Suprapubic skin (tissue), 4 donors: ENCODE results near the gene EYS. TPM values are rescaled to one million over a fixed set of nuclear protein-coding genes. Genes with fewer than 3 reads are reported as not detected.

ENCODE experiments used
- DNase-seq, 2 donors: peaks; one replicate each; pipeline ENCODE4 v3.0.0-alpha.2; 2019; ENCODE audit warnings: low spot score in 2 of 2
- H3K27ac ChIP-seq: fragments of 200-600 bp; sonication (generic); one replicate; pipeline ENCODE4 v1.5.1; 2019
- H3K27me3 ChIP-seq: fragments of 200-600 bp; sonication (generic); one replicate; pipeline ENCODE4 v1.5.1; 2019
- H3K36me3 ChIP-seq: fragments of 200-600 bp; sonication (generic); one replicate; pipeline ENCODE4 v1.5.1; 2019
- H3K4me1 ChIP-seq: fragments of 200-600 bp; sonication (generic); one replicate; pipeline ENCODE4 v1.5.1; 2019
- H3K4me3 ChIP-seq: fragments of 200-600 bp; sonication (generic); one replicate; pipeline ENCODE4 v1.5.1; 2019; ENCODE audit warnings: mild to moderate bottlenecking
- H3K9me3 ChIP-seq: fragments of 200-600 bp; sonication (generic); one replicate; pipeline ENCODE4 v1.5.1; 2019
- EP300 ChIP-seq: sonication (generic); formaldehyde crosslinking; IDR thresholded peaks from one replicate; pipeline ENCODE4 v1.6.1; 2017; ENCODE audit warnings: antibody characterized with exemption
- POLR2A ChIP-seq, 2 donors: fragments of 450-650 bp; IDR thresholded peaks; one replicate each; pipeline ENCODE4 v1.6.1; 2017; ENCODE audit warnings: antibody characterized with exemption in 2 of 2, mild to moderate bottlenecking in 2 of 2, moderate library complexity in 2 of 2
- POLR2AphosphoS5 ChIP-seq, 3 donors: sonication (generic); formaldehyde crosslinking; IDR thresholded peaks; one replicate each; pipeline ENCODE4 v1.6.1; 2017; ENCODE audit warnings: antibody characterized with exemption in 3 of 3
- WGBS: methylation state at CpG from one replicate; pipeline ENCODE4 v1.1.5; 2018; 5-methylcytosine and 5-hydroxymethylcytosine counted together
- total RNA-seq, 4 donors: library from RNA; depleted of rRNA; stranded (reverse); fragments of >200 nt; gene quantifications; one replicate each; pipeline ENCODE4 v1.1.0, GENCODE V29; 2016
- TF ChIP-seq, protein P1 (sequence below), 2 donors: fragments of 200-600 bp in 1 of 2; fragments of 450-650 bp in 1 of 2; sonication (generic) in 1 of 2; IDR thresholded peaks; one replicate each; pipeline ENCODE4 v1.5.1; 2016 to 2019; ENCODE audit warnings: antibody characterized with exemption in 2 of 2, mild to moderate bottlenecking in 1 of 2, moderate library complexity in 1 of 2

Gene EYS
- total RNA-seq, 4 donors from 2014 or later: not detected

DNA sequence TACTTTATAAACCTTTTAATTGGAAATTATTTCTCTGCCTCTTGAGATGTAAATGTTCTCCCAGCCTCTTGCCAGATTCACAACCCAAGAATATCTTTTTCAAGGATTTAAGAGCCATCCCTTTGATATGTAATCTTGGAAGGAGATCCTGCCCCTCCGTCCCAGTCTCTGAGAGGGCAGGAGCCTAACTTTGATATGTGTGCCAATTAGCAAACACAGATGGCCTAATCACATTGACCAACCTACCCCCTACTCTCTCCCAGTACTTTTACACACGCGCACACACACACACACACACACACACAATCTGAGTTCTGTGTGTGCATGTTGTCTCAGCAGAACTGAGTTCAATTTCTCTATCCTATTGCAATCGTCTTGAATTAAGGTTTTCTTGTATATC lies 1447.7 kb downstream of the EYS start:
- Histone ChIP-seq H3K36me3 (no peaks in the 10 kb centered on the region), H3K27me3 (no peaks in the 10 kb centered on the region), H3K9me3 (no peaks in the 10 kb centered on the region), H3K4me3 (no peak overlapping the region), H3K4me1 (no peaks in the 10 kb centered on the region), H3K27ac (no peak overlapping the region)
- TF ChIP-seq POLR2A (IDR thresholded peaks at IDR 0.05): no peak
- TF ChIP-seq POLR2AphosphoS5 (IDR thresholded peaks at IDR 0.05): no peak
- TF ChIP-seq, protein P1, sequence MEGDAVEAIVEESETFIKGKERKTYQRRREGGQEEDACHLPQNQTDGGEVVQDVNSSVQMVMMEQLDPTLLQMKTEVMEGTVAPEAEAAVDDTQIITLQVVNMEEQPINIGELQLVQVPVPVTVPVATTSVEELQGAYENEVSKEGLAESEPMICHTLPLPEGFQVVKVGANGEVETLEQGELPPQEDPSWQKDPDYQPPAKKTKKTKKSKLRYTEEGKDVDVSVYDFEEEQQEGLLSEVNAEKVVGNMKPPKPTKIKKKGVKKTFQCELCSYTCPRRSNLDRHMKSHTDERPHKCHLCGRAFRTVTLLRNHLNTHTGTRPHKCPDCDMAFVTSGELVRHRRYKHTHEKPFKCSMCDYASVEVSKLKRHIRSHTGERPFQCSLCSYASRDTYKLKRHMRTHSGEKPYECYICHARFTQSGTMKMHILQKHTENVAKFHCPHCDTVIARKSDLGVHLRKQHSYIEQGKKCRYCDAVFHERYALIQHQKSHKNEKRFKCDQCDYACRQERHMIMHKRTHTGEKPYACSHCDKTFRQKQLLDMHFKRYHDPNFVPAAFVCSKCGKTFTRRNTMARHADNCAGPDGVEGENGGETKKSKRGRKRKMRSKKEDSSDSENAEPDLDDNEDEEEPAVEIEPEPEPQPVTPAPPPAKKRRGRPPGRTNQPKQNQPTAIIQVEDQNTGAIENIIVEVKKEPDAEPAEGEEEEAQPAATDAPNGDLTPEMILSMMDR (IDR thresholded peaks at IDR 0.05): no peak
- 81% methylated on average over 4 of the region's 4 CpGs for WGBS
- DNase-seq: no peak

DNA sequence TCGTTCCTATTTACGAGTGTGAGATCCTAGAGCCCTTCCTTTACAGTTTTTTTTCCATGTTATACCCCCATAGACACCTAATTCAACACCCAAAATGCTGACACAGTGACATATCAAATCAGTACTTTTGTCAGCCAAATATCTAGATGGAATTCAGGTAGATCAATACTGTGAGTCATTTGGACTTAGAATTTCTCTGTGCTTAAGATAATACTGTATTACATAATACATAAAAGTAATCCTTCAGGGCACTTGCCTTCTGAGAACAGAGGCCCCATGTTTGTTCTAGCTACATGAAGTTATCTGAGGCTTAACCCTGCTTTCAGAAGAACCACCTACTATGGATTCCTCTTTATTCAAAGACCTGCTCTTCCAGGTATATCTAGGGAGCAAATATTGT lies 1448.3 kb downstream of the EYS start:
- H3K36me3 ChIP-seq: no peaks in the 10 kb centered on the region
- H3K4me3 ChIP-seq: no peak overlapping the region
- no peak for DNase-seq
- no peak overlapping the region for H3K27ac ChIP-seq
- H3K4me1 ChIP-seq: no peaks in the 10 kb centered on the region
- WGBS: 95% methylated on average over 2 of the region's 2 CpGs
- TF ChIP-seq POLR2A (IDR thresholded peaks at IDR 0.05) (no peak), EP300 (no peak), POLR2AphosphoS5 (IDR thresholded peaks at IDR 0.05) (no peak)
- TF ChIP-seq, protein P1 (IDR thresholded peaks at IDR 0.05): no peak
- no peaks in the 10 kb centered on the region for H3K9me3 ChIP-seq
- H3K27me3 ChIP-seq: no peaks in the 10 kb centered on the region

DNA sequence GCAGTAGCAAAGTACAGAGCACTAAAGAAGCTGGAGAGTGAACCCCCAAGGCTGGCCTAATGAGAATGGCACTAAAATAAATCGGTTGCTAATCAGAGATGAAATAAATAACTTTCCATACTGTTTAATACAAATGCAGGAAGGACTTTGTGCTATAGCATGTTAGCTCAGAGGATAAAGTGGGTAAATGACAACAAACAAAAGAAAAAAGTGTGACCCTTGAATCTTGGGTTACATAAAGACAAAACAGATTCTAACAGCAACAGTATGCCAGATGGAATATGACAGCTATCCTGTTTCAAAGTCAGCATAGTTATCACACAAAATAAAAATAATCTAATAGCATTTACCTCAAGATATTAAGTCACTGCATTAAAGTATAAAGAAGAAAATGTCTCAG lies 1448.7 kb downstream of the EYS start:
- no peak for DNase-seq
- H3K4me3 ChIP-seq: no peak overlapping the region
- H3K27me3 ChIP-seq: no peaks in the 10 kb centered on the region
- 82% methylated on average over 1 of the region's 1 CpG for WGBS
- no peaks in the 10 kb centered on the region for H3K36me3 ChIP-seq
- no peaks in the 10 kb centered on the region for H3K4me1 ChIP-seq
- H3K27ac ChIP-seq: no peak overlapping the region
- TF ChIP-seq, protein P1 (IDR thresholded peaks at IDR 0.05): no peak
- no peak for TF ChIP-seq POLR2AphosphoS5 (IDR thresholded peaks at IDR 0.05)
- no peak for TF ChIP-seq EP300
- TF ChIP-seq POLR2A (IDR thresholded peaks at IDR 0.05): no peak
- H3K9me3 ChIP-seq: no peaks in the 10 kb centered on the region

DNA sequence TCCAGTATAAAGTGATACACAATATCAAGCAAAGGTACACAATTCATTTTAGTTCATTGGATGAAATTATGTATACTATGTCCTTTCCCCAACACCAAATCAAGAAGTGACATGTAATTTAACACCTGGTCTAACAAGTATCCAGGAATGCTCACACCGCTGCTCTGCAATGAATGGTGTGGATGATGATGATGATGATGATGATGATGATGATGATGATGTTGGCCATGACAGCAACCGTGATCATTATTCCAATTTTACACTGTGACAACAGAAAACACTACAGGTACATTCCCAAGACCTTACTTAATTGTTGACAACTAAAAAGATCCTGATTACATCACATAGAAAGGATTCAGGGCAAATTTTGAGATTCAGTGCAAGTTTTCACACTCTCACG lies 1449.4 kb downstream of the EYS start:
- WGBS: 94% methylated on average over 3 of the region's 3 CpGs
- Histone ChIP-seq H3K27me3 (no peaks in the 10 kb centered on the region), H3K4me1 (no peaks in the 10 kb centered on the region), H3K27ac (no peak overlapping the region), H3K9me3 (no peaks in the 10 kb centered on the region), H3K36me3 (no peaks in the 10 kb centered on the region), H3K4me3 (no peak overlapping the region)
- DNase-seq: no peak
- TF ChIP-seq POLR2AphosphoS5 (IDR thresholded peaks at IDR 0.05) (no peak), EP300 (no peak), POLR2A (IDR thresholded peaks at IDR 0.05) (no peak)
- TF ChIP-seq, protein P1 (IDR thresholded peaks at IDR 0.05): no peak

DNA sequence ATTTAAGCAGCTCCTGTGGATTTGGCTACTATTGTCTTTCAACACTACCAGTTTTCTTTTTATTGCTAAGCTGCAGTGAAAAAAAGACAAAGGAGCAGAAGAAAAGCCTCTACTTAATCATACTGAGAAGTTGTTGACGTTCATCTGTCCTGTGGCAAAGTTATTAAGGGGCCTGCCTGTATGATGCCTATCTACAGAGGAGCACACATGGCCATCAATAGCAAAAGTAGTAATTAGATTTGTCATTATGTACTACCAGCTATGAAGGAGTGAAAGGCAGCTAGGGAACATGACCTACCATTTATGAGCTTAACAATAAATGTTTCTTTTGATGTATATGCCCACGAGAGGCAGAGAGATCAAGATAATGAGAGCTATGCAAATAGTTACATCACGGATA lies 1450.5 kb downstream of the EYS start:
- no peak for DNase-seq
- Histone ChIP-seq H3K4me3 (no peak overlapping the region), H3K27me3 (no peaks in the 10 kb centered on the region), H3K27ac (no peak overlapping the region), H3K4me1 (no peaks in the 10 kb centered on the region), H3K9me3 (no peaks in the 10 kb centered on the region), H3K36me3 (no peaks in the 10 kb centered on the region)
- TF ChIP-seq, protein P1 (IDR thresholded peaks at IDR 0.05): no peak
- no peak for TF ChIP-seq POLR2AphosphoS5 (IDR thresholded peaks at IDR 0.05)
- TF ChIP-seq POLR2A (IDR thresholded peaks at IDR 0.05): no peak
- no peak for TF ChIP-seq EP300
- WGBS: 73% methylated on average over 3 of the region's 3 CpGs
